GM12801 (cell line): Measurements from ENCODE around the gene SLC4A9.

Experiments
- CTCF ChIP-seq: IDR thresholded peaks from one replicate; pipeline ENCODE4 v1.5.1; 2011; ENCODE audit warnings: control low read depth; ENCODE audit not compliant: insufficient read length; ENCODE audit errors: extremely low read depth

Gene SLC4A9

GRCh38 chr5:140420665-140421361 is 60.8 kb downstream of the SLC4A9 start:
- TF ChIP-seq CTCF: no peak

GRCh38 chr5:140423609-140424008 is 63.6 kb downstream of the SLC4A9 start:
- TF ChIP-seq CTCF: no peak

GRCh38 chr5:140424135-140424534 is 64.1 kb downstream of the SLC4A9 start:
- no peak for TF ChIP-seq CTCF
